ENCODE results near the gene DGKA. TPM values are rescaled to one million over a fixed set of nuclear protein-coding genes. Genes with fewer than 3 reads are reported as not detected.

Gene DGKA
- total RNA-seq, 1 experiment from 2014 or later: 27.2 TPM

DNA sequence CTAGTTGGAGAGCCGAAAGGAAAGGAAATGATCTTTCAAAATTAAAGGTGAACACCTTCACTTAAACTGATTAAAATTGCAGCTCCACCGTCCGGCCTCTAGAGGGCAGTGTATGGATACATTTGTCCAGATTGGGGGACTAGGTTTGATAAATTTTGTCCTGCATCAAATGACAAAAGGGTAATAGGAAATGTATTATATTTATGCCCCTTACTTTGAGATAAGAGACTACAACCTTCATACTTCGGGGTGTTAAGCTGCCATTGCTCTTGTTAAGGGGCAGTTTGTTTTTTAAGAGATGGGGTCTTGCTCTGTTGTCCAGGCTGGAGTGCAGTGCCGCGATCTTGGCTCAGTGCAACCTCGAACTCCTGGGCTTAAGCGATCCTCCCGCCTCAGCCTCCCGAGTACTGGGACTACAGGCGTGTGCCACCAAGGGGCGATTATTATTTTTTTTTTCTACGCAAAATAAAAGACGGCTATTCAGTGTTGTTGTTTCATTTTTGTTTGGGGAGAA, 65.3 kb downstream of the DGKA start:
- H3K9me3 ChIP-seq (ENCODE audit: low read length): no peaks in the 10 kb centered on the region
- peak overlapping the region; percentile 82 for H3K4me3 ChIP-seq (ENCODE audit: low read length)
- H3K27me3 ChIP-seq (ENCODE audit: low read length): no peaks in the 10 kb centered on the region
- H3K79me2 ChIP-seq (ENCODE audit: low read length): peaks cover 12% of the 10 kb centered on the region
- BruUV-seq (replicated peaks): TSS peak; percentile 93
- TF ChIP-seq, protein P1, sequence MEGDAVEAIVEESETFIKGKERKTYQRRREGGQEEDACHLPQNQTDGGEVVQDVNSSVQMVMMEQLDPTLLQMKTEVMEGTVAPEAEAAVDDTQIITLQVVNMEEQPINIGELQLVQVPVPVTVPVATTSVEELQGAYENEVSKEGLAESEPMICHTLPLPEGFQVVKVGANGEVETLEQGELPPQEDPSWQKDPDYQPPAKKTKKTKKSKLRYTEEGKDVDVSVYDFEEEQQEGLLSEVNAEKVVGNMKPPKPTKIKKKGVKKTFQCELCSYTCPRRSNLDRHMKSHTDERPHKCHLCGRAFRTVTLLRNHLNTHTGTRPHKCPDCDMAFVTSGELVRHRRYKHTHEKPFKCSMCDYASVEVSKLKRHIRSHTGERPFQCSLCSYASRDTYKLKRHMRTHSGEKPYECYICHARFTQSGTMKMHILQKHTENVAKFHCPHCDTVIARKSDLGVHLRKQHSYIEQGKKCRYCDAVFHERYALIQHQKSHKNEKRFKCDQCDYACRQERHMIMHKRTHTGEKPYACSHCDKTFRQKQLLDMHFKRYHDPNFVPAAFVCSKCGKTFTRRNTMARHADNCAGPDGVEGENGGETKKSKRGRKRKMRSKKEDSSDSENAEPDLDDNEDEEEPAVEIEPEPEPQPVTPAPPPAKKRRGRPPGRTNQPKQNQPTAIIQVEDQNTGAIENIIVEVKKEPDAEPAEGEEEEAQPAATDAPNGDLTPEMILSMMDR (conservative IDR thresholded peaks at IDR 0.05; ENCODE audit: low read depth, low read length): peak; percentile 96
- TF ChIP-seq EZH2phosphoT487 (IDR thresholded peaks at IDR 0.05; ENCODE audit: borderline replicate concordance, low read length): no peak
- intact Hi-C loops (cut with micrococcal nuclease): loop anchor here (1.0 kb wide), 2 partner anchors 23 to 33 kb away; no protein-coding TSS in a partner anchor
- H4K20me1 ChIP-seq (ENCODE audit: low read length): no peaks in the 10 kb centered on the region
- peak overlapping the region; percentile 62; the same call in 1 of the 2 replicates for H3K9ac ChIP-seq (ENCODE audit: low read length)
- H3K9me2 ChIP-seq (replicated peaks; ENCODE audit: low read length): no peaks in the 10 kb centered on the region
- peaks cover 13% of the 10 kb centered on the region; the same call in 1 of the 2 replicates for H3K36me3 ChIP-seq (ENCODE audit: low read depth, low read length)
- ATAC-seq: peak; percentile 14; the same call in 1 of the 2 replicates
- DNase-seq: peak; percentile 75
- peak overlapping the region; percentile 84 for H2AFZ ChIP-seq (ENCODE audit: low read length)
- H3K4me2 ChIP-seq (ENCODE audit: low read length): peak overlapping the region; percentile 93
- no peaks in the 10 kb centered on the region for H3F3A ChIP-seq (ENCODE audit: low read length, unreplicated experiment)
- peaks cover 5% of the 10 kb centered on the region; the same call in 1 of the 2 replicates for H3K4me1 ChIP-seq (ENCODE audit: insufficient read depth, low read length)
- no peak overlapping the region for H3K27ac ChIP-seq (ENCODE audit: low read length)
- POLR2A ChIA-PET (ENCODE audit: unreplicated experiment): interaction anchor here (0.9 to 1.5 kb wide), 2 partner anchors 22 to 33 kb away, joined by 4 to 7 read pairs; no protein-coding TSS in a partner anchor
- CTCF ChIA-PET: interaction anchor here (0.5 to 3.5 kb wide), 13 partner anchors 11 to 1122 kb away, joined by 3 to 29 read pairs (median 5); partner anchors contain the start of gene RAB5B

DNA sequence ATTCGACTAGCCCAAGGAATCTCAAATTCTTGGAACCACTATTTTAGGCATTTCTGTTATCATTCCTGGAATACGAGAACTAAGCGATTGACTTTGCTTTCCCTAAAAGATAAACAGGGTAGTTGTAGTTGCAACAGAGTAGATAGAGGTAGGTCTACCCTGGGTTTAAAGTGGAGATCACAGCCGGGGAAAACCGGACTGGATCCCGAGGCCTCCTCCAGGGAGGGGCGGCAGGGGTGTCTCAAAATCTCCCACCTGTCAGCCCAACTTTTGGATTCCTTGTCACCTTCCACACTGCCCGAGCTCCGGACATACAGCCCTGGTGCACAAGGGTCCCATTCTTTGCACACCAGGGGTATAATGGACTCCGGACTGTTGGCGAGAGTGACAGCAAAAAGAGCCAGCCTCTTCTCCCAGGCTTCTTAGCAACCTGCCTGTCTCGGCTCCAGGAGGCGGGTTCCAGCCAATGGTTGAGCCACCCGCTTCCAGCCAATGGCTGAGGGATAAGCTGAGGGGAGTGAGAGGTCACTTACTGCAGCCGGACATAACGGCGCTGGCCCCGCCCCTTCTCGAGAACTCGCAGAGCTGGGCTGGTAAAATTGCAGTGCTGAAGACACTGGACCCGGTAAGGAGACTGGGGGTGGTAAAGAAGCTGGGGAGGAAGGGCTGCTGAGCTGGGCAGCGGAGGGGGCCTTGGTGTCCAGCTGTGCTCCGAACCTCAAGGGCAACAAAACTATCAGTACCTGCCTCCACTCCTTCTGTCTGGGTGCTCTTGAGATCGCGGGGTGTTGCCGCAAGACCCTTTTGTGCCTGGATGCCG, 66.0 kb downstream of the DGKA start, which contains the start of gene SUOX:
Gene SUOX, plus strand, starts transcription at position 562 of the 820 bp plus-strand sequence. CDS start 4,946 bp downstream, outside the sequence.
- Histone ChIP-seq H3K9me3 (ENCODE audit: low read length) (no peaks in the 10 kb centered on the region), H3K9ac (ENCODE audit: low read length) (peak within 1 kb of the TSS; percentile 73), H4K20me1 (ENCODE audit: low read length) (no peaks in the 10 kb centered on the region), H3K27me3 (ENCODE audit: low read length) (no peaks in the 10 kb centered on the region), H3K4me1 (ENCODE audit: insufficient read depth, low read length) (peaks cover 5% of the 10 kb centered on the region; the same call in 1 of the 2 replicates), H3K36me3 (ENCODE audit: low read depth, low read length) (peaks cover 9% of the 10 kb centered on the region; the same call in 1 of the 2 replicates), H2AFZ (ENCODE audit: low read length) (peak within 1 kb of the TSS; percentile 84), H3K9me2 (replicated peaks; ENCODE audit: low read length) (no peaks in the 10 kb centered on the region), H3K27ac (ENCODE audit: low read length) (0 out of 2 replicates have a peak within 1 kb of the TSS, but pooled peaks have one; percentile 5), H3K4me3 (ENCODE audit: low read length) (peak within 1 kb of the TSS; percentile 82), H3F3A (ENCODE audit: low read length, unreplicated experiment) (no peaks in the 10 kb centered on the region), H3K79me2 (ENCODE audit: low read length) (peaks cover 12% of the 10 kb centered on the region), H3K4me2 (ENCODE audit: low read length) (peak within 1 kb of the TSS; percentile 93)
- DNase-seq: peak; percentile 98
- intact Hi-C loops (cut with micrococcal nuclease): loop anchor here (1.0 kb wide), 4 partner anchors 24 to 67 kb away; partner anchors contain the start of gene RPS26
- ChIA-PET CTCF (interaction anchor here (0.5 to 3.5 kb wide), 9 partner anchors 10 to 258 kb away, joined by 3 to 29 read pairs (median 7); partner anchors contain the start of genes ORMDL2 and RAB5B), POLR2A (ENCODE audit: unreplicated experiment) (interaction anchor here (0.5 to 1.5 kb wide), 7 partner anchors 10 to 1848 kb away, joined by 3 to 15 read pairs (median 5); partner anchors contain the start of genes CD63 and RAB5B)
- no TSS peak for BruUV-seq (replicated peaks)
- TF ChIP-seq, protein P1 (conservative IDR thresholded peaks at IDR 0.05; ENCODE audit: low read depth, low read length): no peak
- no peak for TF ChIP-seq EZH2 (IDR thresholded peaks at IDR 0.05; ENCODE audit: low read length, unreplicated experiment)
- no peak for TF ChIP-seq EZH2phosphoT487 (IDR thresholded peaks at IDR 0.05; ENCODE audit: borderline replicate concordance, low read length)
- peak; percentile 99 for ATAC-seq

Measured in PC-3 (cell line).